ENCODE data around the gene MEF2C.

The MEF2C gene

DNA sequence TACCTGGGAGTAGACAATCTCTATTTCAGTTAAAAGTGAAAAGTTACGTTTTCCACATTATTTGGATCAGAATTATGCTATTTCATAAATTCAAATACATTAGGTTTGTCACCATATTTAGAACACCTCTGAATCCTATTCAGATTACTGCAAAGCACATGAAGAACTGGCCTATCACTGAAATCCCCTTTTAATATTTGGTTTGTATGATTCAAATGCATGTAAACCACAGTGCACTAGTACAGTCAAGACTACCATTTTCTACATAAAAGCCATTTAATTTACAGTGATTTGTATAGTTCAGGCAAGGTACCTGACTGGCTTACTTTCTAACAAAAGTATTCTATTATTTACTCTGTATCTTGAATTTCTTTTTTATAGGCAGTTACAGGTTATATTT, 212.5 kb downstream of the MEF2C start:
- no peak for DNase-seq

DNA sequence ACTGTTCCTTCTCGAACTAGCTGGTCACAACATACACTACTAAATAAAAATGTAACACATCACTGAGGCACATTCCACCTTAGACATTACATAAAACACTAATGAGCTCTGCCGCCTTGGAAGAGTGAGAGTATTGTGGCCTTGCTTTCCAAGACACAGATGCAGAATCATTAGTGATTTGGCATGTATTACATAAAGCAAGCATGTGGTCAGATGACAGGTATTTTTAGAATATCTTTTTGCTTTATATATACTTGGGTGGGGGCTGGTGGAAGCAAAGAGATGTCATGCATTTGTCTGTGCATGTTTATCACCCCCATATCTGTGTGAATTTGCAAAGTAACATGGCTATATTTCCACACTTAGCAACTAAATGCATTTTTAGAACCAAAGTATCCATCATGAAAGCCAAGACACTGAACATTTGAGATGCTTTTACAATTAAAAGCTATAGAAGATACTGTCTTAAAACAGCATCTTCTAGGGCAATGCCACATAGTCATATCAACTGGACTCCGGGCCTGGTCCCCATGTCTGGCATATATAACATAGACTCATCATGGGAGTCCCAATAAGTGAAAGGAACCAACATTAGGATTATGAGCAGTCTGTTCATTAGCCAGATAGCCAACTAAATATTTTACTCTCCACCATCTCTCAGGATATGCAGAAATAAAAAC, 213.5 kb downstream of the MEF2C start:
- DNase-seq, result no peak

DNA sequence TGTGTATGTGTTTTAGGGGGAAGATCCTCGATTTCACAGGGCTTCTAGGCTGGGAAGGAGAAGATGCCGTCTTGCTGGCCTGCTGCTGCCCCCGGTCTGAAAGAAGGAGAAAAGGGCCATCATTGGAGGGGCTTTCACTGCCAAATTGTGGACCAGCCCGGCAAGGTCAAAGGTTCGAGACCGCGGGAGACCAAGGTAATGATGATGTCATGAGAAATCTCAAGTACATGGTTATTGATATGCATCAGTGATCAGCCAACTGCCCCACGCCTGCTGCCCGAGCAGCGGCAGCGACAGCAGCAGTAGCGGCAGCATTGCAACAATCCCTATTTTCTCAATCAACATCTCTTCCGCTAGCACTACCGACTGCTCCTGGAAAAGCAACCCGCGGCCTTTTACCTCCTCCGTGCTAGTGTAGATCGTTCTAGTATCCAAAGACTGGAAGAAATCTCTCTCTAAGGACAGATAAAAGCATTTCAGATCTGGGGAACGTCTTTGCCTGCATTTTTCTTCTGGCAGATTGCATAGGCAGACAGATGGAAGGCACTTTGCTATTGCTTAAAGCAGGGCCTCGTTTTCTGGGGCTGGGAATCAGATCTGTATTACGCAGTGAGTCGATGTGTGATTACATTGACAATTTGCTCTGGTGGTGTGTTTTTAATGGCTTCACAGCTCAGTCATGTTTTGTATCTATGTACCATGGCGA, 215.3 kb downstream of the MEF2C start:
- no peak for DNase-seq
